Psoas muscle (tissue), 8 donors: ENCODE measurements around the gene PI4KB. TPM values are rescaled to one million over a fixed set of nuclear protein-coding genes. Genes with fewer than 3 reads are reported as not detected.
"Not testable (repeated sequence)": the region's sequence is repeated elsewhere in the genome, so short reads cannot be mapped to it uniquely, and the experiment has no call there.

Experiments used
- ATAC-seq, 4 donors: fragments of 200-7000 bp; cut with Tn5 transposase; one replicate each; pipeline ENCODE4 v1.9.1; 2020; ENCODE audit warnings: moderate library complexity in 3 of 4, mild to moderate bottlenecking in 2 of 4
- DNase-seq, 2 donors: peaks; one replicate each; pipeline ENCODE4 v3.0.0-alpha.2; 2020
- H3K27ac ChIP-seq: fragments of 200-600 bp; one replicate; pipeline ENCODE4 v1.8.0; 2022
- H3K27me3 ChIP-seq, 3 donors: fragments of 200-600 bp in 1 of 3; one replicate each; pipeline versions ENCODE4 v1.6.1 to v1.8.0; 2013 to 2022; ENCODE audit warnings: low read length in 2 of 3, mild to moderate bottlenecking in 2 of 3, moderate library complexity in 1 of 3; ENCODE audit not compliant: insufficient read depth in 3 of 3
- H3K36me3 ChIP-seq, 2 donors: fragments of 200-600 bp in 1 of 2; one replicate each; pipeline versions ENCODE4 v1.6.1 to v1.8.0; 2013 to 2022; ENCODE audit warnings: low read depth in 1 of 2, mild to moderate bottlenecking in 1 of 2, moderate library complexity in 1 of 2; ENCODE audit not compliant: insufficient read depth in 1 of 2
- H3K4me1 ChIP-seq: fragments of 200-600 bp; one replicate; pipeline ENCODE4 v1.8.0; 2022
- H3K4me3 ChIP-seq: fragments of 200-600 bp; one replicate; pipeline ENCODE4 v1.8.0; 2022; ENCODE audit warnings: mild to moderate bottlenecking
- H3K9me3 ChIP-seq: fragments of 200-600 bp; one replicate; pipeline ENCODE4 v1.8.0; 2022
- WGBS, 3 donors: extraction: QIAGEN DNeasy Blood & Tissue Kit; methylation state at CpG; one replicate each; pipeline versions ENCODE4 v1.1.6 to v1.1.7; 2013; 5-methylcytosine and 5-hydroxymethylcytosine counted together
- intact Hi-C, 2 donors: fragments of 100-400 bp; cut with DNase I; formaldehyde crosslinking; loops; one replicate each; pipeline versions ENCODE4 v1.11.0 to v1.14.2; 2022
- polyA plus RNA-seq, 3 donors: library from polyadenylated mRNA; stranded (reverse); fragments of 200-250 nt; gene quantifications; one replicate each; pipeline ENCODE4 v1.2.3, GENCODE V29; 2013
- total RNA-seq, 4 donors: library from RNA; stranded (reverse); fragmentation: NEBNext Ultra II Directional in 2 of 4; extraction: Animal tissue kit (Norgen Biotek cat#: 25700) in 2 of 4; gene quantifications; one replicate each; pipeline versions ENCODE4 v1.2.1 to v1.2.4, GENCODE V29; 2021 to 2023
- TF ChIP-seq, protein P1 (sequence below): fragments of 200-600 bp; IDR thresholded peaks from one replicate; pipeline ENCODE4 v1.8.0; 2022; ENCODE audit warnings: antibody characterized with exemption
- donor health status: healthy with polysubstance abuse.
- donor health status: DM: no; HTN: no; CAD: no; lungs with moderate emphysema.
- donor health status: Bipolar disorder and iron deficiency.
- donor health status: healthy.
- donor health status: DM: yes; HTN: yes; CAD: no.
- donor health status: DM: no; HTN: no; CAD: no.
- donor health status: DM: no; HTN: no; CAD: no.
- donor health status: DM: yes; HTN: yes; CAD: no.

The PI4KB gene
- total and polyA plus RNA-seq, 7 donors: 42.6 to 96.4 (median 66.3) TPM

DNA sequence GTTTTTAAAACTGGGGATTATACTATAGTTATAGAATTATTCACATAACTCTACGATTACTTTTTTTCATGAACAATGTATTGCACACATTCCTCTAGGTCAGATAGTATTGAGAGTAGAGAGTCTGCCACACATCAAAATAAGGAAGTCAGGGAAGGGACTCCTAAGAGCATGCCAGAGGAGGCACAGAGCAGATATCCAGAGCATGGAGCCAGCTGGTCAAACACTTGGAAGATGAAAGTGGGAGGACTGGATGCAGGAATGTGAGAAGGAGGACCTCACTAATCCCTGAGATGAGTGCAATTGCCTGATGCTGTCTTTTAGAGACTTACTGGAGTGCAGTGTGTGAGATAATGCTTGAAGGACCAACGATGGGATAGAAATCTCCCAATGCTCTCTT is 29.5 kb upstream of the PI4KB start:
- DNase-seq (no peak), ATAC-seq (no peak)
- H3K4me3 ChIP-seq: no peak overlapping the region
- H3K27me3 ChIP-seq: no peaks in the 10 kb centered on the region
- H3K9me3 ChIP-seq: no peaks in the 10 kb centered on the region
- no peak overlapping the region for H3K27ac ChIP-seq
- no peaks in the 10 kb centered on the region for H3K4me1 ChIP-seq
- no peaks in the 10 kb centered on the region for H3K36me3 ChIP-seq
- 41 to 52% (median 49%) methylated on average over 2 of the region's 2 CpGs for WGBS, 3 donors
- TF ChIP-seq, protein P1, sequence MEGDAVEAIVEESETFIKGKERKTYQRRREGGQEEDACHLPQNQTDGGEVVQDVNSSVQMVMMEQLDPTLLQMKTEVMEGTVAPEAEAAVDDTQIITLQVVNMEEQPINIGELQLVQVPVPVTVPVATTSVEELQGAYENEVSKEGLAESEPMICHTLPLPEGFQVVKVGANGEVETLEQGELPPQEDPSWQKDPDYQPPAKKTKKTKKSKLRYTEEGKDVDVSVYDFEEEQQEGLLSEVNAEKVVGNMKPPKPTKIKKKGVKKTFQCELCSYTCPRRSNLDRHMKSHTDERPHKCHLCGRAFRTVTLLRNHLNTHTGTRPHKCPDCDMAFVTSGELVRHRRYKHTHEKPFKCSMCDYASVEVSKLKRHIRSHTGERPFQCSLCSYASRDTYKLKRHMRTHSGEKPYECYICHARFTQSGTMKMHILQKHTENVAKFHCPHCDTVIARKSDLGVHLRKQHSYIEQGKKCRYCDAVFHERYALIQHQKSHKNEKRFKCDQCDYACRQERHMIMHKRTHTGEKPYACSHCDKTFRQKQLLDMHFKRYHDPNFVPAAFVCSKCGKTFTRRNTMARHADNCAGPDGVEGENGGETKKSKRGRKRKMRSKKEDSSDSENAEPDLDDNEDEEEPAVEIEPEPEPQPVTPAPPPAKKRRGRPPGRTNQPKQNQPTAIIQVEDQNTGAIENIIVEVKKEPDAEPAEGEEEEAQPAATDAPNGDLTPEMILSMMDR: no peak
- intact Hi-C loops: no loop called here

DNA sequence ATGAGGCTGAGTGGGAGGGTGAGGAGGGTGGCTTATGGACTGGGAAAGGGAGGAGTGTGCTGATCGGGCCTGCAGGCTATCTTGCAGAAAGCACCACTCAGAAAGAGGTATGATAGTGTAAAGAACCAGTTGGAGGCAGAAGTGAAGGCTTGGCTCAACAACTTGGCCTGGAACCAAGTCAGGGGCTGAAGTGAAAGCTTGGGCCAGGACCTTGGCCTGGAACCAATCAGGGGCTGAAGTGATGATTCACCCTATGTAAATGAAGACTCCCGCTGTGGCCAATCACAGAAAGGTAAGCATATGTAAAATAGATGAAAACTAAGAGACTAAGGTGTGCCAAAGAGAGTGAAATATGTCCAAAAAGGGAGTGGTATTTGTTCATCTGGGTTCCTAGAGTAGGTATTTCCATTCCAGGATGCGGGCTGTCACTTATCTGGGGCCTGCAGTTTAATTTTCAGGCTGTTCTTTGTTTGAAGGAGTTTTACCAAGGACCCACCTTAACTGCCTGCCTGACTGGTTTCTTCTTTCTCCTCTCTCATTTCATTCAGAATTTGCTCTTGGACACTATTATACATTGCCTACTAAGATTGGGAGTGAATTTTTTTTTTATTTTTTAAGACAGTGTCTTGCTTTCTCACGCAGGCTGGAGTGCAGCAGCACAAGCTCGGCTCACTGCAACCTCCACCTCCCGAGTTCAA is 25.0 kb upstream of the PI4KB start:
- Histone ChIP-seq H3K4me3 (no peak overlapping the region), H3K36me3 (no peaks in the 10 kb centered on the region), H3K27me3 (no peaks in the 10 kb centered on the region), H3K4me1 (peaks cover 7% of the 10 kb centered on the region), H3K27ac (no peak overlapping the region), H3K9me3 (peaks cover 5% of the 10 kb centered on the region)
- intact Hi-C loops: no loop called here
- 89 to 94% (median 94%) methylated on average over 6 of the region's 6 CpGs for WGBS, 3 donors
- ATAC-seq: no peak
- no peak for DNase-seq
- TF ChIP-seq, protein P1: no peak

DNA sequence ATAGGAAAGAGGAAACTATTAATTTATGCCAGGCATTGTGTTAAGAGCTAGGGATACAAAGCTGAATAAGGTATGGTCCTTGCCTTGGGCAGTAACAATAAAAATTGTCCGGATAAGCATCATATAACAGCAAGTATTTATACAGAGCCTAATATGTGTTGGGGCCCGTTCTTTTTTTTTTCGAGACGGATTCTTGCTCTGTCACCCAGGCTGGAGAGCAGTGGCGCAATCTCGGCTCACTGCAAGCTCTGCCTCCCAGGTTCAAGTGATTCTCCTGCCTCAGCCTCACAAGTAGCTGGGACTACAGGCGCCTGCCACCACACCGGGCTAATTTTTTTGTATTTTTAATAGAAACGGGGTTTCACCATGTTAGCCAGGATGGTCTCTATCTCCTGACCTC is 23.1 kb upstream of the PI4KB start:
- H3K27me3 ChIP-seq, H3K36me3 ChIP-seq, intact Hi-C loops, H3K9me3 ChIP-seq, ATAC-seq, H3K27ac ChIP-seq, H3K4me3 ChIP-seq, DNase-seq: not testable (repeated sequence)
- 94 to 95% (median 94%) methylated on average over 9 of the region's 9 CpGs for WGBS, 3 donors
- H3K4me1 ChIP-seq: peaks cover 16% of the 10 kb centered on the region

DNA sequence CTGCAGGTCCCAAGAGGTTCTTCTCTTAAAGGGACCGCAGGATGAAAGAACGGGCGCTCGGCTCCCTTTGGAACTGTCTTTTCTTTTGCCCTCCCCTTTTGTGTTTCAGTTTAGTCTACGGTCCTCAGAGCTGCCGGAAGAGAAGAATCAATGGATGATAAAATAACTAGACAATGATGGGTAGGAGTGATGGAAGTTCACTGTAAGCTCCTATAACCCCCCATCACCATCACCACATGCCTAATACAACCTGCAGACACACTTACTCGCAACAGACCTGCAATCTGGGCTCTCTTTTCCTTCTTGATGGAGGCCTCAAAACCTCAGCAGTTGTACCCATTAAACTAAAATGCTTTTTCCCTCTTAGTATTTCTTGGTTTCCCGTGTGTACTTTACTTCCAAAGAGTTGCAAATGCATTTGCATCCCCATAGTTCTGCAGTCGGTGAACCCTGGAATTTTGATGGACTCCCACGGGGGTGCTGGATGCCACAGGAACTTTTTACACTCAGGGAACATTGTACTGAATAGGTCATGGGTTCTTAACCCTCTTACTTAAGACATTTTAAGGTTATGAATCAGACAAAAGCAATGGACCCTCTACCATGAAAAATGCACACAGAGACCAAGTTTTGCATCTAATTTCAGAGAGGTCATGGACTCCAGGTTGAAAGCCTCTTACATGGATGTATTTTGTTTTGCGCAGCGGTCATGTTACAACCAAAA is 20.5 kb upstream of the PI4KB start:
- H3K27me3 ChIP-seq: no peaks in the 10 kb centered on the region
- peak overlapping the region; percentile 88 for H3K4me3 ChIP-seq
- DNase-seq (no peak), ATAC-seq (no peak)
- WGBS, 3 donors: 25 to 30% (median 27%) methylated on average over 12 of the region's 12 CpGs
- H3K9me3 ChIP-seq: peaks cover 5% of the 10 kb centered on the region
- H3K27ac ChIP-seq: peak overlapping the region; percentile 91
- TF ChIP-seq, protein P1: no peak
- peaks cover 16% of the 10 kb centered on the region for H3K4me1 ChIP-seq
- H3K36me3 ChIP-seq: peaks cover 0 to 35% of the 10 kb centered on the region in 2 donors
- intact Hi-C loops: loop anchor here (2.0 to 10.0 kb wide), 3 partner anchors 47 to 150 kb away; partner anchors contain the start of genes PSMB4 (in 2 of the 2) and PIP5K1A (in 1 of the 2)
